ENCODE data around the gene ATG9B. TPM values are rescaled to one million over a fixed set of nuclear protein-coding genes. Genes with fewer than 3 reads are reported as not detected.
"Not testable (repeated sequence)": the region's sequence is repeated elsewhere in the genome, so short reads cannot be mapped to it uniquely, and the experiment has no call there.

ATG9B gene
- total RNA-seq, 1 donor, result under 0.01 TPM

- no peak overlapping the region for H3K4me3 ChIP-seq (ENCODE audit: low read depth, low read length)
- DNase-seq (ENCODE audit: low read depth), result no peak
- TF ChIP-seq, protein P1, sequence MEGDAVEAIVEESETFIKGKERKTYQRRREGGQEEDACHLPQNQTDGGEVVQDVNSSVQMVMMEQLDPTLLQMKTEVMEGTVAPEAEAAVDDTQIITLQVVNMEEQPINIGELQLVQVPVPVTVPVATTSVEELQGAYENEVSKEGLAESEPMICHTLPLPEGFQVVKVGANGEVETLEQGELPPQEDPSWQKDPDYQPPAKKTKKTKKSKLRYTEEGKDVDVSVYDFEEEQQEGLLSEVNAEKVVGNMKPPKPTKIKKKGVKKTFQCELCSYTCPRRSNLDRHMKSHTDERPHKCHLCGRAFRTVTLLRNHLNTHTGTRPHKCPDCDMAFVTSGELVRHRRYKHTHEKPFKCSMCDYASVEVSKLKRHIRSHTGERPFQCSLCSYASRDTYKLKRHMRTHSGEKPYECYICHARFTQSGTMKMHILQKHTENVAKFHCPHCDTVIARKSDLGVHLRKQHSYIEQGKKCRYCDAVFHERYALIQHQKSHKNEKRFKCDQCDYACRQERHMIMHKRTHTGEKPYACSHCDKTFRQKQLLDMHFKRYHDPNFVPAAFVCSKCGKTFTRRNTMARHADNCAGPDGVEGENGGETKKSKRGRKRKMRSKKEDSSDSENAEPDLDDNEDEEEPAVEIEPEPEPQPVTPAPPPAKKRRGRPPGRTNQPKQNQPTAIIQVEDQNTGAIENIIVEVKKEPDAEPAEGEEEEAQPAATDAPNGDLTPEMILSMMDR (IDR thresholded peaks at IDR 0.05; ENCODE audit: insufficient read depth, low read length), result no peak
Observed at GRCh38 chr7:151014950-151015349, 9.3 kb downstream of the ATG9B start.

GRCh38 chr7:151013733-151014497 lies 10.4 kb downstream of the ATG9B start:
- DNase-seq (ENCODE audit: low read depth), result no peak
- peak overlapping the region; percentile 39 for H3K4me3 ChIP-seq (ENCODE audit: low read depth, low read length)
- TF ChIP-seq, protein P1 (IDR thresholded peaks at IDR 0.05; ENCODE audit: insufficient read depth, low read length), result peak; percentile 2

- DNase-seq (ENCODE audit: low read depth), result no peak
- H3K4me3 ChIP-seq (ENCODE audit: low read depth, low read length), result no peak overlapping the region
Observed at GRCh38 chr7:151013356-151013732, 10.9 kb downstream of the ATG9B start.

GRCh38 chr7:151012911-151013347 lies 11.4 kb downstream of the ATG9B start:
- no peak overlapping the region for H3K4me3 ChIP-seq (ENCODE audit: low read depth, low read length)
- no peak for DNase-seq (ENCODE audit: low read depth)
- TF ChIP-seq, protein P1 (IDR thresholded peaks at IDR 0.05; ENCODE audit: insufficient read depth, low read length), result peak; percentile 62

More at GRCh38 chr7:151013356-151013732, 10.9 kb downstream of the ATG9B start:
- TF ChIP-seq, protein P1 (IDR thresholded peaks at IDR 0.05; ENCODE audit: insufficient read depth, low read length), result no peak

- H3K4me3 ChIP-seq (ENCODE audit: low read depth, low read length), result no peak overlapping the region
- TF ChIP-seq, protein P1 (IDR thresholded peaks at IDR 0.05; ENCODE audit: insufficient read depth, low read length), result no peak
- DNase-seq (ENCODE audit: low read depth), result no peak
Observed at GRCh38 chr7:151012031-151012692, 12.1 kb downstream of the ATG9B start.

- not testable (repeated sequence) for DNase-seq (ENCODE audit: low read depth)
Observed at GRCh38 chr7:151011616-151012015, 12.7 kb downstream of the ATG9B start.

GRCh38 chr7:151011097-151011409 lies 13.2 kb downstream of the ATG9B start:
- TF ChIP-seq, protein P1 (IDR thresholded peaks at IDR 0.05; ENCODE audit: insufficient read depth, low read length), result no peak
- H3K4me3 ChIP-seq (ENCODE audit: low read depth, low read length), result no peak overlapping the region
- no peak for DNase-seq (ENCODE audit: low read depth)

More at GRCh38 chr7:151011616-151012015, 12.7 kb downstream of the ATG9B start:
- H3K4me3 ChIP-seq (ENCODE audit: low read depth, low read length), result not testable (repeated sequence)

All from fibroblast of the aortic adventitia (primary cell).